ENCODE data around the gene IPMK.

IPMK gene

DNA sequence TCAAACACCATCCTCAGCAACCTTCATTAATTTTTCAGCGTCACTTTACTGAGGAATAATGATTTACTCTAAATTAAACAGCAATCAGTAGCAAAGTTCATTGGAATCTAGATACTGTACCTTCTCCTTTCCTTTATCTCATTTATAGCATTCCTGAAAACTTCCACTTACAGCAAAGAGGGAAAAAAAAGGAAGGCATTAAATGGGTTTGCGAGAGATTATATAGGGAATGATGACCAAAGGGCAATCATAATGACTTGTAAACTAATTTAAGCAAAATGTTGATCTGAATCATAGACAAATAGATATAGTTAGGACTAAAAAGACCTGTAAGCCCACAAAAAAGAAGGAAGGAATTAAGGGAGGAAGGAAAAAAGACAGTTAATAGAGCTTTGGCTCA lies 42.0 kb downstream of the IPMK start:
- FAIRE-seq (no peak), DNase-seq (ENCODE audit: low spot score) (no peak)

DNA sequence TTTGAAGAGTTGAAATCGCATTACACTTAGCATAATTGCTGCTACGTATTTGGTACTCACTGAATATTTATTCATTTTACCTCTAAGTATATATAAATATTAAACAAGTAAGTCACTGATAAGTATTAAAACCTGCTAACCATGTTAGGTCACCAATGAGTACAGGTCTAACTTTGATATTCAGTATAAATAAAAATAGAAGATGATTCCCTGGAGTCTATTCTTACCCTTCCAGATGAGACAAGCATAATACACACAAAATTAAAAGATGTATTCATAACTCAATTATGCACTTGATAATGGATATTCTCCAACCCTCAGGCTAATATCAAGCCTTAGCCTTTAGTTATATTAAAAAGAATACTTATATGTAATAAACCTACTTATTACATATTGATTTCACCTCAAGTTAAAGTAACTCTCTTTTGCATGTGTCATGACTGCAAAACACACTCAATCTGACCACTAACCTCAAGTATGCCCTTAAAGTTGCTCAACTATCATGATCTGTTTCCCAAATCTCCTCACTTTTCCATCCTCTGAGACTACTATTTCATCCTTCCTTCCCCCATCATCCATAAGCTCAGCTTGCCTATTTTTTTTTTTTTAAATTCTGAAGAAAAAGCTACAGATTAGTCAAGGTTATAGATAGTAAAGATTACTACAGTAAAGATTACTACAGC lies 46.8 kb downstream of the IPMK start:
- no peak for DNase-seq (ENCODE audit: low spot score)

DNA sequence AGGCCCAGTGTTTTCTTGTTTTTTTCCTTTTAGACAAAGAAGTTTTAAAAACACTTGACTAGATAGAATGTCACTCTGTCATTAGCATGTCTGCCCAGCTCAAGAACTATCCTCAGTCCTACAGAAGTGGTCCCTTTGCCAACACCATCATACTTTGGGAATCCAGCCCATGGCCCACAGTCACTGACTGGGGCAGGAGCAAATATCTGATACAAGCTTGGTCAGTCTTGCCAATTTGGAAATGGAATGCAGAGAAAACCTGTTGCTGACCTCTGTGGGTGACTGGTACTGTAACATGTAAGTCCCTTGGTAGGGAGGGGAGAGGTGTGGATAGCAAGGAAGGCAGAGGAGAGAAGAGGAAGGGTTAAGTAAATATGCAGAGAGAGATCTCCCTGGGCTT lies 47.8 kb downstream of the IPMK start:
- no peak for FAIRE-seq

More for the DNA sequence above, 46.8 kb downstream of the IPMK start:
- FAIRE-seq, result no peak

DNA sequence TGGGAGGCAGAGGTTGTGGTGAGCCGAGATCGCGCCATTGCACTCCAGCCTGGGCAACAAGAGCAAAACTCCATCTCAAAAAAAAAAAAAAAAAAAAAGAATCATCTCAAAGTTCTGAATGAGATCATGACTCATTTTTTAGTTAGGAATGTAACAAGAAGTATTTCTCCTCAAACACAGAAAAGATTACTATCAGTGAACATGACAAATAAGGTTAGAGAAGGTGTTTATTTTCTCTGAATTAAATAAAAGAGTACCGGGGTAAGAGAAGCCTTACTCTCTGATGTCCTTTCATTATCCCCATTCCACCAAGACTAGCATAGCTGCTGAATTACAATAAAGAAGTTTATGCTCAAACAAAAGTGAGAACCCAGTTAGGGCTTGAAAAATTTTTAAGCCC lies 50.1 kb downstream of the IPMK start:
- FAIRE-seq, result no peak

More for the DNA sequence above, 47.8 kb downstream of the IPMK start:
- no peak for DNase-seq (ENCODE audit: low spot score)

DNA sequence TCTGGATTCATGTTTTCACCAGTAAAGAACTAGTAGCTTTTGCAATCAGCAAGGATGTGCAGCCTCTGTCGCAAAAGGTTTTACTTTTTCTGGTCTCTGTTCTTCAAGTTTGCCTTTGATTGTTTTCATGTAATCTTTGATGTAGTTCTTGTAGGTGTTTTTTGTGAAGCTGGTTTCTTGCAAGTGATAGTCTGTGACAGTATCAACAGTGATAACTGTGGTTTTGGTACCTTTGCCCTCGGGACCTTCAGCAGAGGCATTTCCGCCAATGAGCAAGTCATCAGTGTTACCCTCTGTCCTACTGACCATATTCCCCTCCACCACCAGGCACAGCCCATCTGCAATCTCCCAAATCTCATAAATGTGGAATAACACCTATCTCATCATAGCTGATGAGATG lies 55.1 kb downstream of the IPMK start:
- no peak for FAIRE-seq
- DNase-seq (ENCODE audit: low spot score), result no peak

More for the DNA sequence above, 50.1 kb downstream of the IPMK start:
- no peak for DNase-seq (ENCODE audit: low spot score)

DNA sequence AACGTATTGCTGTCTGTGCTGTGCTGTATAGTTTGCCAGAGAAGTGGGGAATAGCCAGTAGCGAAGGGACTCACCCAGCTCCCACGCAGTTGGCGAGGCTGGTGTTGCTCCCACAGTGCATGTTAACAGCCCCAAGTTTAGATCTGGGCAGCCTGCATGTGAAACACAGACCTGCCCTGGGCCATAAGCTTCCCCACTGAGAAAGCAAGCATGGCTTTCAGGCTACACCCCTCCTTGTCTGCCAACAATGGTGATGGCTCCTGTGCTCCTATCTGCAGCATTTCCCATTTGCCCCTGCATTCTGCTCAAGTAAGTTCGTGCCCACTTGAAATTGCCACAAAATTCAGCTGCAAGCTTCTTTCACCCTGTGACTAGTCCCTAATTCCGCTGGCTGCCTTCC lies 57.5 kb downstream of the IPMK start:
- no peak for DNase-seq (ENCODE audit: low spot score)
- no peak for FAIRE-seq

DNA sequence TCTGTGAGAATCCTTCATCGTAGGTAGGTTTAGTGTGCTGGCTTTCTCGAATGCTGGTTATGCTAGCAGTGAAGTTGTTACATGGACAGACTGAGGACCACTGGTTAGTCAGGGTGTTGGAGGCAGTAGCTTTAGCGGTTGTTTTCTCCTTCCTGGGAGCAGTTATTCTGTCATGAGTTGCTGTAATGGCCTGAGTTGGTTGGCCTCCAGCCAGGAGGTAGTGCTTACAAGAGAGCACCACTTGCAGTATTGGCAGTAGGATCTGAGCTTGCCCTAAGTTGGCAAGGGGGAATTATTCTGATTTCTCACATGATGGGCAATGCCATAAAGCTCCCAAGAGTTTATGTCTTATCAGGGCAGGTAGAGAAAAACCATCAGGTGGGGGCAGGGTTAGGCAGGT lies 58.0 kb downstream of the IPMK start:
- DNase-seq (ENCODE audit: low spot score) (no peak), FAIRE-seq (no peak)

DNA sequence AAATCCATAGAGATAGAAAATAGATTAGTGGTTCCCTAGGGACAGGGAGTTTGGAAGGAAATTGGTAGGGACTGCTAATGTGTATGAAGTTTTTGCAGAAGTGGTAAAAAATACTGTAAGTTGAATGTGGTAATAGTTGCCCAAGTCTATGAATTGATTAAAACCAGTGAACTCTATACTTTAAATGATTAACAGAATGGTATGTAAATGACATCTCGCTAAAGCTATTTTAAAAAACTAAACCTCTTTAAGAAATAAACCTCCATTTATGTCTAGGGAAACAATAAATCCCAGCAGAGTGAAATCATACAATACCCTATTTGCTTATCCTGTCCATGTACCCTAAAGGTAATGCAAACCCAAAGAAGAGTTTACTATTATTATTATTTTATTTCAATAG lies 61.4 kb downstream of the IPMK start:
- DNase-seq (ENCODE audit: low spot score), result no peak
- no peak for FAIRE-seq

DNA sequence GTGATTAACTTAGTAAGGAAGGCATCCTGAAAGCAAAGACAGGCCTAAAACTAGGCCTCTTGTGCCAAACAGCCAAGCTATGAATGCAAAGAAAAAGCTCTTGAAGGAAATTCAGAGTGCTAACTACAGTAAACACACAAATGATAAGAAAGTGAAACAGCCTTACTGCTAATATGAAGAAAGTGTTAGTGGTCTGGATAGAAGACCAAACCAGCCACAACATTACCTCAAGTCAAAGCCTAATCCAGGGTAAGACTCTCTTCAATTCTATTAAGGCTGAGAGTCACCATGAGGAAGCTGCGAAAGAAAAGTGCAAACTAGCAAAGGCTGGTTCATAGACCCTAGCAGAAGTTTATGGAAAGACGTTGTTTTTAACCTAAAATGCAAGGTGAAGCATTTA lies 66.0 kb downstream of the IPMK start:
- DNase-seq (ENCODE audit: low spot score), result no peak
- no peak for FAIRE-seq

DNA sequence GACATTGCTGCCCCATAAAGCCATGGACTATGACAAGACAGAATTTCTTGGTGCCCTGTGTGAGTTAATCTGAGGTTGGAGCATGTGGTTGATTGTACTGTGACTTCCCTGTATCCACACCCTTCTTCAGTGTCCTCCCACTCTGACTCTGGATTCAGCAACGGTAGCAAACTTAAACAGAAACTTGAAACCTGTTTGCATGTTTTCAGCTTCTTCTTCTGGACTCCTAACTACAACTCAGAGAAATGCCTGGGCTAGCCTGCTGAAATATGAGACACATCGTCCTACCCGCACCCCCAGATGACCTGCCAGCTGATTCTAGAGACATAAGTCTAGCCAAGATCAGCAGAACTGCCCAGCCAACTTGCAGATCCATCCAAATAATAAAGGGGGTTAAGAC lies 78.4 kb downstream of the IPMK start:
- peak; percentile 78 for FAIRE-seq

DNA sequence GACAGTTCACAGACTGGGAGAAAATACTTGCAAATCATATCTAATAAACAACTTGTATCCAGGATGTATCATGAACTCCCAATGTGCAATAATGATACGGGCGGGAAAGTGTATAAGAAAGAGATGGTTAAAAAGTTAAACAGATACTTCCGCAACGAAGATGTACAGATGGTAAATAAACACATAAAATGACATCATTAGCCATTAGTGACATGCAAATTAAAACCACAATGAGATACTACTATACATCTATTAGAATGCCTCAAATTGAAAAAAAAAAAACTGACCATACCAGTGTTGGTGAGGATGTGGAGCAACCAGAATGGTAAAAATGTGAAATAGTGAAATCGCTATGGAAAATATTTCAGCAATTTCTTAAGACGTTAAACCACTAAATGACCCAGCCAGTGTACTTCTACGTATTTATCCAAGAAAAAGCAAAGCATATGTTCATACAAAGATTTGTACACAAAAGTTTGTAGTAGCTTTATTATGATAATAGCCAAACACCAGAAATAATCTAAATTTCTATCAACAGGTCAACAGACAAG lies 83.5 kb downstream of the IPMK start:
- no peak for FAIRE-seq
- no peak for DNase-seq (ENCODE audit: low spot score)

More for the DNA sequence above, 78.4 kb downstream of the IPMK start:
- no peak for DNase-seq (ENCODE audit: low spot score)

DNA sequence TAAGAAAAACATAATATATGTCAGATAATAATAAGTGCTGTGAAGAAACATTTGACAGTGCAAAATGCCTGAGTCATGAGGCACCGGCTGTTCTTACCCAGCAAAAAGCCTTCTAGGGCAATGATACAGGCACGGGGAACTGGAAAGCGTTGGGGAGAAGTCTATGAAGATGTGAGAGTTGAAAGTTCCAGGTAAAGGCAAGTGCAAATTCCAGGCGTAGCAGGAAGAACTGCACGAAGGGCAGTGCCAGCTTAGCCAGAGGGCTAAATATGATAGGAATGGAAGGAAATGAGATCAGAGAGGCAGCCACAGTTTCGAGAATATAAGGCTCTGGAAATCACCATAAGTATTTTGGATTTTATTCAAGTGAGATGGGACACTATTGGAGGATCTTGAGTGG lies 87.0 kb downstream of the IPMK start:
- no peak for FAIRE-seq

DNA sequence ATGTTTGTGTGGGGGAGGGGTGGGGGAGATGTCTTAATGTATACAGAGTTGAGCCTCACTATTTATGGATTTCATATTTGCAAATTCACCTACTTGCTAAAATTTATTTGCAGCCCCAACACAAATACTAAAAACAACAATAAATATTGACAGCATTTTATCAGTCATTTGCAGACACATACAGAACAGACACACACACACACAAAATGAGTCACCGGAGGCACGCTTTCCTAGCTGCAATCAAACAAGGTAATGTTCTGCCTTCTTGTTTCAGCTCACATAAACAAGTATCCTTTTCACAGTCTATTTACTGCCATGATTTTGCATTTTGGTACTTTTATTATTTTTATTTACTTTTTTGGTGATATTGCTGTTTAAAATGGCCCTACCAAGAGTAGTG lies 88.5 kb downstream of the IPMK start:
- DNase-seq (ENCODE audit: low spot score), result no peak
- FAIRE-seq, result no peak

More for the DNA sequence above, 87.0 kb downstream of the IPMK start:
- DNase-seq (ENCODE audit: low spot score), result no peak

DNA sequence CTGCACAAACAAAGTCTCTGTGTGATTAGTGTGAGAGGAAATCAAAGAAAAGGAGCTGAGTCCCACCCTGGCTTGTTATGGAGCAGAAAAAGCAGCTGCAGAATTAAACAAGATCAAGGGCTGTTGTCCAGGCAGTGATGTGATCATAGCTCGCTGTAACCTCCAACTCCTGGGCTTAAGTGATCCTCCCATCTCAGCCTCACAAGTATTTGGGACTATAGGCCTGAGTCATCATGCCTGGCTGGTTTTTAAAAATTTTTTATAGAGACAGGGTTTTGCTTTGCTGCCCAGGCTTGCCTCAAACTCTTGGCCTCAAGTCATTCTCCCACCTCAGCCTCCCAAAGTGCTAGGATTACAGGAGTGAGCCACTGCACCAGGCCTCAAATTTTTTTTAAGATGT lies 88.9 kb downstream of the IPMK start:
- FAIRE-seq (no peak), DNase-seq (ENCODE audit: low spot score) (no peak)

DNA sequence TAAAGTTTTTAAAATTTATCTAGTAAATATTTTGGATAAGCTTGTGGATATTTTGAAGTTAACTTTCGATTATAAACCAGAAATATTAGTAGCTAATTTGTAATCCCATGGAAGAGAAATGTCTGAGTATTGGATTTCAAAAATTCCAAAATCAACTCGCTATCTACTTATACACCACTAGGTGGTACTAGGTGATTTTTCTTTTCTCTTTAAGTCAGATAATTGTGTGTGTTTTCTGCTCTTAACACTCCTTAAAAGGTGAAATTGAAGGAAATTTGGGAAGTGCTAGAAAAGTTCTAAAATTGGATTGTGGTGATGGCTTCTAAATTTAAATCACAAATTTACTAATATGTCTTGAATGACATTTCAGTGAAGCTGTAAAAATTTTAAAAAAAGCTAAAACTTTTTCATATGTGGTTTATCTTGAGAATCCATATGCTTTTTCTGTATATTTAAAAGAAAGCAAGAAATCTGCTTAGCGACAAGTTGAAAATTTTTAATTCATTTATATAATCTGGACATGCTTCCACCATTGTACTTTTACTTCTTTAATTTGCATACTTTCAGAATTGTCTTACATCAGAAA lies 90.2 kb downstream of the IPMK start:
- DNase-seq (ENCODE audit: low spot score) (no peak), FAIRE-seq (no peak)

DNA sequence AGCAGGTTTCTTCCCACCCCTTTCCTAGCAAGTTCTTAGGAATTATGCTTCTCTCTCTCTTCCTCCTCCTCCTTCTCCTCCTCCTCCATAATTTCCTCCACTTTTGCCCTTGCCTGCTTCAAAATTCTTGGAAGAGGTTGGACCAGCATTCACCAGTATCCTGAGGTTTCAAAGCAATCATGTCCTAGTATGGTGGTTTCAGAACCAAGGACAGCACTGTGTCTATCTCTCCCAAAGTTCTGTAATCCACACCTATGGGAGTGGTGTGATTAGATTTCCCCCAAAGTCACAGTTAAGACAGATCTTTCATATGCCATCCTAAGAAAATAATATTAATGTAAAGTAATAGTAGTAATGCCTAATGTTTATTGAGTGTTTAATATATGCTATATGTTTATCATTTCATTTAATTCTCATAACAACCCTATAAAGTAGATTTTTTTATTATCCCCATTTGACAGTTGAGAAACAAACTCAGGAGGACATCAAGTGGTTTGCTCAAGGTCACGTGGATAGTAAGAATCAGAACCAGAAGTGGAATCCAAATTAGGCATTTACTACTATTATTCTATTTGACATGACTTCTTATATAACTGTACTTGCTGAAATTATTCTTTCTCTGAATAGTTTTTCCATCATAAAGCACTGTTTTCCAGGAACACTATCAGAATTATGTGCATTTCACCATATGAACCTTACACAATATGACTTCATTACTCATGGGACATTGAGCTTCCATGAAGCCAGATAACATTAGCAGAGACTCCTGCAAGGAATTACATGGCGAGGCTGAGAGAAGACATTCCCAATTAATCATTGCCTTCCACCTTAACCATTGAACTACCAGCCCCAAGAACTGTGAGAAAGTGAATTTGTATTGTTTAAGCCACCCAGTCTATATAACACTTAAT lies 91.4 kb downstream of the IPMK start:
- DNase-seq (ENCODE audit: low spot score), result no peak
- FAIRE-seq, result no peak

DNA sequence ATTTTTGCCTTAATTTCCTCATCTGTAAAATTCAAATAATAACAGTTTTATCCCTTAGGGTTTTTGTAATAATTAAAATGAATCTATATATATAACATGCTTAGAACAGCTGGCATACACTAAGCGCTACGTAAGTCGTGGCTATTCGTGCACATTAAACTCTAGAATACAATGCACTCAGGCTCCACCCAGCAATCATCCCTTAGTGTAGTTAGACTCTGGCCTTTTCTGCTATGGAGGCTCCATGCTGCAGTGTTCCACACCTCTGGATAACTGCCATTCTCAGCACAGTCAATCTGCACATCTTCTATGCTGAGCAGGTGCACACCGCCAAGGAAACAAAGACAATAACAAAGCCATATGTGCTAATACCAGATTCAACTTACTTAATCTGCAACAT lies 92.9 kb downstream of the IPMK start:
- FAIRE-seq (no peak), DNase-seq (ENCODE audit: low spot score) (no peak)

DNA sequence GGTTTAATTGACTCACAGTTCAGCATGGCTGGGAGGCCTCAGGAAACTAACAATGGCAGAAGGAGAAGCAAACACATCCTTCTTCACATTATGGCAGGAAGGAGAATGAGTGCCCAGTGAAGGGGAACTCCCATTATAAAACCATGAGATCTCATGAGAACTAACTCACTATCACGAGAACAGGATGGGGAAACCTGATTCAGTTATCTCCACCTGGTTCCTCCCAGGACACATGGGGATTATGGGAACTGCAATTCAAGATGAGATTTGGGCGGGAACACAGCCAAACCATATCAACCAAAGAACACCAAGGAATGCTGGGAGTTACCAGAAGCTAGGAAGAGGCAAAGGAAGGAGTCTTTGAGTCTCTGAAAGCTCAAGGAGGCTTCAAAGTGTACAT lies 94.3 kb downstream of the IPMK start:
- no peak for DNase-seq (ENCODE audit: low spot score)
- peak; percentile 46 for FAIRE-seq

DNA sequence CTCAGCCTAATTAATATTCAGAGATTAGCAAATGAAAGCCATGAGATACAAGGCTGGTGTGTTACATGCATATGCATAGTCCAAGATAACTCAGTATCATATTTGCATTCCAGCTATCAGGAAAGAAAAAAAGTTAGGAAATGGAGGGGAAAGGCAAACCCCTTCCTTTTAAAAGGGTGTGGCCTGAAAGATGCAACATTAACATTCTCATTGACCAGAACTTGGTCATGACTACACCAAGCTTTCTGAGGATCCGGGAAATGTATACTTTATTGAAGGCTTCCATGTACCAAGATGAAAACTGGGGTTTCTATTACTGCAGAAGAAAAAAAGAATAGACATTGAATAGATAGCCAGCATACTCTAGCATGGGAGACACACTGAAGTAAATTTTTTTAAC lies 96.5 kb downstream of the IPMK start:
- no peak for FAIRE-seq

DNA sequence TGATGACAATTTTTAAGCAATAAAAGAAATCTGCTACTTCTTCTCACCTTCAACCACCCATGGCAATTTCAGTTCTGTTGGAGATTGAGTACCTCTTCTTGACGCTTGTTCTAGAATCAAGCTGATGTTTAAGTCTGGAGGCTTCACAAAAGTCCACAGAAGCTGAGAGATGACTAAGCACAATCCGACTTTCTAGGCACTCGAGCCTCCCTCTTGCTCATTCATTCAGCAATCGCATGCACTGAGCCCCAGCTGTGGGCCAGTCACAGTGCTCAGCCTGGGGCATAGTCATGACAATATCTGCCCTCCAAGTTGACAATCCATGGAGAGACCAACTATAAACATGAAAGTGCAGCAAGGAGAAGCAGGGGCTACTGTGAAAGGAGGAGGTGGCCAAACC lies 103.2 kb downstream of the IPMK start:
- FAIRE-seq (no peak), DNase-seq (ENCODE audit: low spot score) (no peak)

More for the DNA sequence above, 96.5 kb downstream of the IPMK start:
- DNase-seq (ENCODE audit: low spot score), result no peak

DNA sequence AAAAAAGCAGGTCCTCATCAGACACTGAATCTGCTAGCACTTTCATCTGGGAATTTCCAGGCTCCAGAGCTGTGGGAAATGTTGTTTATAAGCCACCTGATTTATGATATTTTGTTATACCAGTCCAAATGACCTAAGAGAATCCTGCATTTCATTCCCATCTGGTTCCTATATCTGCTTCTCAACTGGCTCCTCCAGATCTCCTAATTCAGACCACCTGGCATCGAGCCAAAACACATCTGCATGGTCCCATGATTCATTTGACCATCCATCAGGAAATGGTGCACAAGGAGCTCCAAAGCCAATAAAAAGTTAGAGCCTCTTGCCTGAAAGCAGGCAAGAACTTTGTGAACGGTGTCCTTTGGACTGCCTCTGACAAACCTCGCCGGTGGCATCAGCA lies 108.9 kb downstream of the IPMK start:
- FAIRE-seq (no peak), DNase-seq (ENCODE audit: low spot score) (no peak)

Measured in urothelium cell line (cell line).